WTC11 (cell line): ENCODE data around the gene PRKAR2A. TPM values are rescaled to one million over a fixed set of nuclear protein-coding genes. Genes with fewer than 3 reads are reported as not detected.

ENCODE experiments used
- ATAC-seq: fragments of 200-7000 bp; cut with Tn5 transposase; 2 replicates; pipeline ENCODE4 v1.10.0; 2021; ENCODE audit warnings: mild to moderate bottlenecking, moderate library complexity
- CTCF ChIA-PET: fragments of 300-600 bp; sonication (Branson Sonifier 250); formaldehyde crosslinking; loops from one replicate; lab custom pipeline; 2021; ENCODE audit warnings: antibody characterized with exemption; lab: Charles Lee
- POLR2A ChIA-PET: fragments of 350-600 bp; sonication (Branson Sonifier 250); formaldehyde crosslinking; loops from one replicate; lab custom pipeline; 2021; ENCODE audit warnings: antibody characterized with exemption; lab: Charles Lee
- DNase-seq: peaks from one replicate; pipeline ENCODE4 v3.0.0; 2021; ENCODE audit warnings: low spot score
- H3K27ac Mint-ChIP-seq: 2 replicates; pipeline ENCODE4 v1.8.0; 2021; ENCODE audit warnings: mixed read lengths
- H3K27me3 Mint-ChIP-seq: 2 replicates; pipeline ENCODE4 v1.8.0; 2021; ENCODE audit warnings: low read depth, mild to moderate bottlenecking, moderate library complexity, mixed read lengths
- H3K36me3 Mint-ChIP-seq: 2 replicates; pipeline ENCODE4 v1.8.0; 2021; ENCODE audit warnings: mixed read lengths
- H3K4me1 Mint-ChIP-seq: 2 replicates; pipeline ENCODE4 v1.8.0; 2022; ENCODE audit warnings: mixed read lengths
- H3K4me3 Mint-ChIP-seq: 2 replicates; pipeline ENCODE4 v1.8.0; 2021; ENCODE audit warnings: mild to moderate bottlenecking, moderate library complexity, mixed read lengths
- H3K9me3 Mint-ChIP-seq: 2 replicates; pipeline ENCODE4 v1.8.0; 2021; ENCODE audit warnings: mixed read lengths
- ETV6 ChIP-seq: sonication (generic); formaldehyde crosslinking; IDR thresholded peaks from 2 replicates; pipeline ENCODE4 v1.8.1; 2022; ENCODE audit warnings: mild to moderate bottlenecking, missing genetic modification reagents
- GABPB1 ChIP-seq: sonication (generic); formaldehyde crosslinking; IDR thresholded peaks from 2 replicates; pipeline ENCODE4 v1.8.1; 2023; ENCODE audit warnings: mild to moderate bottlenecking, missing genetic modification reagents
- GRHL2 ChIP-seq: fragments of 250-450 bp; sonication (Bioruptor Pico); IDR thresholded peaks from 2 replicates; pipeline ENCODE4 v1.8.0; 2022; ENCODE audit warnings: mild to moderate bottlenecking, moderate library complexity; ENCODE audit not compliant: insufficient replicate concordance, severe bottlenecking
- IRF2 ChIP-seq: sonication (generic); formaldehyde crosslinking; IDR thresholded peaks from 2 replicates; pipeline ENCODE4 v1.8.0; 2022; ENCODE audit warnings: low read depth, missing genetic modification reagents, borderline replicate concordance
- JUN ChIP-seq: sonication (generic); formaldehyde crosslinking; IDR thresholded peaks from 2 replicates; pipeline ENCODE4 v1.8.0; 2023; ENCODE audit warnings: mild to moderate bottlenecking, missing genetic modification reagents
- NFE2L1 ChIP-seq: sonication (generic); formaldehyde crosslinking; IDR thresholded peaks from 2 replicates; pipeline ENCODE4 v1.8.1; 2023; ENCODE audit warnings: missing genetic modification reagents
- NR3C1 ChIP-seq: sonication (generic); formaldehyde crosslinking; conservative IDR thresholded peaks from 2 replicates; pipeline ENCODE4 v1.8.1; 2023; ENCODE audit warnings: low read depth, mild to moderate bottlenecking, missing genetic modification reagents
- ZNF281 ChIP-seq: sonication (generic); formaldehyde crosslinking; IDR thresholded peaks from 2 replicates; pipeline ENCODE4 v1.8.0; 2023; ENCODE audit warnings: mild to moderate bottlenecking, missing genetic modification reagents
- ZNF532 ChIP-seq: fragments of 250-450 bp; sonication (Bioruptor Pico); IDR thresholded peaks from 2 replicates; pipeline ENCODE4 v1.9.0; 2021; ENCODE audit warnings: mild to moderate bottlenecking, borderline replicate concordance
- total RNA-seq: library from RNA; stranded (reverse); gene quantifications from 3 replicates; pipeline ENCODE4 v1.2.3, GENCODE V29; 2021
- TF ChIP-seq, protein P1 (sequence below): sonication (generic); formaldehyde crosslinking; IDR thresholded peaks from 2 replicates; pipeline ENCODE4 v1.8.0; 2022; ENCODE audit warnings: mild to moderate bottlenecking, missing genetic modification reagents
- TF ChIP-seq, protein P2 (sequence below): sonication (generic); formaldehyde crosslinking; IDR thresholded peaks from 2 replicates; pipeline ENCODE4 v1.8.1; 2022; ENCODE audit warnings: low read depth, mild to moderate bottlenecking, moderate library complexity, missing genetic modification reagents, borderline replicate concordance
- TF ChIP-seq, protein P3 (sequence below): sonication (generic); formaldehyde crosslinking; IDR thresholded peaks from 2 replicates; pipeline ENCODE4 v1.8.0; 2023; ENCODE audit warnings: missing genetic modification reagents
- TF ChIP-seq, protein P4 (sequence below): sonication (generic); formaldehyde crosslinking; IDR thresholded peaks from 2 replicates; pipeline ENCODE4 v1.8.1; 2023; ENCODE audit warnings: mild to moderate bottlenecking, missing genetic modification reagents, borderline replicate concordance
- TF ChIP-seq, protein P5 (sequence below): sonication (generic); formaldehyde crosslinking; conservative IDR thresholded peaks from 2 replicates; pipeline ENCODE4 v1.8.1; 2023; ENCODE audit warnings: mild to moderate bottlenecking, low read depth, missing genetic modification reagents, moderate library complexity

PRKAR2A gene
- total RNA-seq, 1 experiment from 2014 or later, result 57.2 TPM

DNA sequence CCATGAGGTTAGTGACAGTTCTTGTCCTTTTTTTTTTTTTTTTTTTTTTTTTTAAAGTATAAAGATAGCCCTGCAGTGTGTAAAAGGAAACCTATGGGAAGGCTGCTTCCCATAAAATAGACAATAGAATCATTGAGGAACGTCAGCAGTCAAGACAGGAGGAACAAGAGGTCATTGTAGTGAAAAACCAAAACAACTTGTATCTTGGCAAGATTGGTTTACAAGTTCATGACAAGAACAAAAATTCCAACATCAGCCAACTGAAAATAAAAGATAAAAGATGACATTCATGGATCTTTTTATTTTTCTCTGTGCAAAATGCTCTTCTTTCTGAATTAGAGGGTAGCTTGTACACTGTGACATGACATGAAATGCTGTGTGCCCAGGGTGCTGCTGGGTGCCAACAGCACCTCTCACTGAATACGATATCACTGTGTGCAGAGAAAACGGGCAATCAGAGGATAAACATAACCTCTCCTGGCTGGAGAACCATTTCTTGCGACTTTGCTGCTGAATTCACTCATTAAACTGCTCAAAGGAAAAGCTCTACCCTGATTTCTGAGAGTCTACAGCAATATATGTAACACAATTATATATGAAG lies 100.6 kb downstream of the PRKAR2A start:
- H3K4me1 Mint-ChIP-seq, result no peaks in the 10 kb centered on the region

More for the DNA sequence above, 100.6 kb downstream of the PRKAR2A start:
- Mint-ChIP-seq H3K27ac (no peak overlapping the region; the same call in 1 of the 2 replicates), H3K27me3 (no peaks in the 10 kb centered on the region), H3K36me3 (peaks cover 4% of the 10 kb centered on the region; the same call in 1 of the 2 replicates), H3K9me3 (peaks cover 4% of the 10 kb centered on the region), H3K4me3 (no peak overlapping the region)
- DNase-seq, result no peak
- ChIA-PET POLR2A (interaction anchor here (0.6 kb wide), 1 partner anchor 32 kb away, joined by 3 read pairs; no protein-coding TSS in a partner anchor), CTCF (no interaction called here)
- TF ChIP-seq NR3C1 (CRISPR knock-in tag), result no peak
- no peak for TF ChIP-seq GABPB1 (CRISPR knock-in tag)
- no peak for TF ChIP-seq ZNF532 (CRISPR knock-in tag)
- no peak for TF ChIP-seq JUN (CRISPR knock-in tag)
- TF ChIP-seq, protein P1, sequence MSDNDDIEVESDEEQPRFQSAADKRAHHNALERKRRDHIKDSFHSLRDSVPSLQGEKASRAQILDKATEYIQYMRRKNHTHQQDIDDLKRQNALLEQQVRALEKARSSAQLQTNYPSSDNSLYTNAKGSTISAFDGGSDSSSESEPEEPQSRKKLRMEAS (CRISPR knock-in tag), result no peak
- TF ChIP-seq IRF2 (CRISPR knock-in tag), result no peak
- TF ChIP-seq, protein P2, sequence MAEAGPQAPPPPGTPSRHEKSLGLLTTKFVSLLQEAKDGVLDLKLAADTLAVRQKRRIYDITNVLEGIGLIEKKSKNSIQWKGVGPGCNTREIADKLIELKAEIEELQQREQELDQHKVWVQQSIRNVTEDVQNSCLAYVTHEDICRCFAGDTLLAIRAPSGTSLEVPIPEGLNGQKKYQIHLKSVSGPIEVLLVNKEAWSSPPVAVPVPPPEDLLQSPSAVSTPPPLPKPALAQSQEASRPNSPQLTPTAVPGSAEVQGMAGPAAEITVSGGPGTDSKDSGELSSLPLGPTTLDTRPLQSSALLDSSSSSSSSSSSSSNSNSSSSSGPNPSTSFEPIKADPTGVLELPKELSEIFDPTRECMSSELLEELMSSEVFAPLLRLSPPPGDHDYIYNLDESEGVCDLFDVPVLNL, result no peak
- TF ChIP-seq ETV6 (CRISPR knock-in tag), result no peak
- TF ChIP-seq, protein P3, sequence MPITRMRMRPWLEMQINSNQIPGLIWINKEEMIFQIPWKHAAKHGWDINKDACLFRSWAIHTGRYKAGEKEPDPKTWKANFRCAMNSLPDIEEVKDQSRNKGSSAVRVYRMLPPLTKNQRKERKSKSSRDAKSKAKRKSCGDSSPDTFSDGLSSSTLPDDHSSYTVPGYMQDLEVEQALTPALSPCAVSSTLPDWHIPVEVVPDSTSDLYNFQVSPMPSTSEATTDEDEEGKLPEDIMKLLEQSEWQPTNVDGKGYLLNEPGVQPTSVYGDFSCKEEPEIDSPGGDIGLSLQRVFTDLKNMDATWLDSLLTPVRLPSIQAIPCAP (CRISPR knock-in tag), result no peak
- no peak for TF ChIP-seq NFE2L1
- TF ChIP-seq GRHL2 (CRISPR knock-in tag), result no peak
- no peak for TF ChIP-seq ZNF281 (CRISPR knock-in tag)
- TF ChIP-seq, protein P4, sequence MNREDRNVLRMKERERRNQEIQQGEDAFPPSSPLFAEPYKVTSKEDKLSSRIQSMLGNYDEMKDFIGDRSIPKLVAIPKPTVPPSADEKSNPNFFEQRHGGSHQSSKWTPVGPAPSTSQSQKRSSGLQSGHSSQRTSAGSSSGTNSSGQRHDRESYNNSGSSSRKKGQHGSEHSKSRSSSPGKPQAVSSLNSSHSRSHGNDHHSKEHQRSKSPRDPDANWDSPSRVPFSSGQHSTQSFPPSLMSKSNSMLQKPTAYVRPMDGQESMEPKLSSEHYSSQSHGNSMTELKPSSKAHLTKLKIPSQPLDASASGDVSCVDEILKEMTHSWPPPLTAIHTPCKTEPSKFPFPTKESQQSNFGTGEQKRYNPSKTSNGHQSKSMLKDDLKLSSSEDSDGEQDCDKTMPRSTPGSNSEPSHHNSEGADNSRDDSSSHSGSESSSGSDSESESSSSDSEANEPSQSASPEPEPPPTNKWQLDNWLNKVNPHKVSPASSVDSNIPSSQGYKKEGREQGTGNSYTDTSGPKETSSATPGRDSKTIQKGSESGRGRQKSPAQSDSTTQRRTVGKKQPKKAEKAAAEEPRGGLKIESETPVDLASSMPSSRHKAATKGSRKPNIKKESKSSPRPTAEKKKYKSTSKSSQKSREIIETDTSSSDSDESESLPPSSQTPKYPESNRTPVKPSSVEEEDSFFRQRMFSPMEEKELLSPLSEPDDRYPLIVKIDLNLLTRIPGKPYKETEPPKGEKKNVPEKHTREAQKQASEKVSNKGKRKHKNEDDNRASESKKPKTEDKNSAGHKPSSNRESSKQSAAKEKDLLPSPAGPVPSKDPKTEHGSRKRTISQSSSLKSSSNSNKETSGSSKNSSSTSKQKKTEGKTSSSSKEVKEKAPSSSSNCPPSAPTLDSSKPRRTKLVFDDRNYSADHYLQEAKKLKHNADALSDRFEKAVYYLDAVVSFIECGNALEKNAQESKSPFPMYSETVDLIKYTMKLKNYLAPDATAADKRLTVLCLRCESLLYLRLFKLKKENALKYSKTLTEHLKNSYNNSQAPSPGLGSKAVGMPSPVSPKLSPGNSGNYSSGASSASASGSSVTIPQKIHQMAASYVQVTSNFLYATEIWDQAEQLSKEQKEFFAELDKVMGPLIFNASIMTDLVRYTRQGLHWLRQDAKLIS (CRISPR knock-in tag), result no peak
- TF ChIP-seq, protein P5, sequence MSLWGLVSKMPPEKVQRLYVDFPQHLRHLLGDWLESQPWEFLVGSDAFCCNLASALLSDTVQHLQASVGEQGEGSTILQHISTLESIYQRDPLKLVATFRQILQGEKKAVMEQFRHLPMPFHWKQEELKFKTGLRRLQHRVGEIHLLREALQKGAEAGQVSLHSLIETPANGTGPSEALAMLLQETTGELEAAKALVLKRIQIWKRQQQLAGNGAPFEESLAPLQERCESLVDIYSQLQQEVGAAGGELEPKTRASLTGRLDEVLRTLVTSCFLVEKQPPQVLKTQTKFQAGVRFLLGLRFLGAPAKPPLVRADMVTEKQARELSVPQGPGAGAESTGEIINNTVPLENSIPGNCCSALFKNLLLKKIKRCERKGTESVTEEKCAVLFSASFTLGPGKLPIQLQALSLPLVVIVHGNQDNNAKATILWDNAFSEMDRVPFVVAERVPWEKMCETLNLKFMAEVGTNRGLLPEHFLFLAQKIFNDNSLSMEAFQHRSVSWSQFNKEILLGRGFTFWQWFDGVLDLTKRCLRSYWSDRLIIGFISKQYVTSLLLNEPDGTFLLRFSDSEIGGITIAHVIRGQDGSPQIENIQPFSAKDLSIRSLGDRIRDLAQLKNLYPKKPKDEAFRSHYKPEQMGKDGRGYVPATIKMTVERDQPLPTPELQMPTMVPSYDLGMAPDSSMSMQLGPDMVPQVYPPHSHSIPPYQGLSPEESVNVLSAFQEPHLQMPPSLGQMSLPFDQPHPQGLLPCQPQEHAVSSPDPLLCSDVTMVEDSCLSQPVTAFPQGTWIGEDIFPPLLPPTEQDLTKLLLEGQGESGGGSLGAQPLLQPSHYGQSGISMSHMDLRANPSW (CRISPR knock-in tag), result no peak
- no peak for ATAC-seq
